Measurements from ENCODE around the gene FAM13A. TPM values are rescaled to one million over a fixed set of nuclear protein-coding genes. Genes with fewer than 3 reads are reported as not detected.

FAM13A gene
- total RNA-seq, 2 experiments from 2014 or later, result 1.4 to 1.6 TPM

GRCh38 chr4:88993246-88993645 lies 63.7 kb downstream of the FAM13A start:
- no peak for DNase-seq
- Mint-ChIP-seq H3K4me3 (no peak overlapping the region), H3K27me3 (ENCODE audit: low read depth) (no peaks in the 10 kb centered on the region), H3K27ac (no peak overlapping the region), H3K9me3 (no peaks in the 10 kb centered on the region), H3K4me1 (ENCODE audit: low read depth) (no peaks in the 10 kb centered on the region), H3K36me3 (ENCODE audit: low read depth) (no peaks in the 10 kb centered on the region)
- intact Hi-C loops (cut with micrococcal nuclease), result no loop called here
- CTCF ChIA-PET, result no interaction called here

GRCh38 chr4:88991746-88992145 lies 65.2 kb downstream of the FAM13A start:
- Mint-ChIP-seq H3K27me3 (ENCODE audit: low read depth) (no peaks in the 10 kb centered on the region), H3K4me1 (ENCODE audit: low read depth) (no peaks in the 10 kb centered on the region), H3K36me3 (ENCODE audit: low read depth) (no peaks in the 10 kb centered on the region), H3K4me3 (no peak overlapping the region), H3K27ac (no peak overlapping the region), H3K9me3 (peaks cover 2% of the 10 kb centered on the region)
- intact Hi-C loops (cut with micrococcal nuclease), result no loop called here
- DNase-seq, result no peak
- CTCF ChIA-PET, result no interaction called here

- Mint-ChIP-seq H3K27ac (no peak overlapping the region), H3K4me1 (ENCODE audit: low read depth) (no peaks in the 10 kb centered on the region), H3K36me3 (ENCODE audit: low read depth) (no peaks in the 10 kb centered on the region), H3K9me3 (peaks cover 2% of the 10 kb centered on the region), H3K27me3 (ENCODE audit: low read depth) (no peaks in the 10 kb centered on the region), H3K4me3 (no peak overlapping the region)
- intact Hi-C loops (cut with micrococcal nuclease), result no loop called here
- no peak for DNase-seq
- CTCF ChIA-PET, result interaction anchor here (0.5 kb wide), 1 partner anchor 461 kb away, joined by 4 read pairs; no protein-coding TSS in a partner anchor
Measured at GRCh38 chr4:88989990-88990389, 67.0 kb downstream of the FAM13A start.

GRCh38 chr4:88985088-88985773 lies 71.8 kb downstream of the FAM13A start:
- no peaks in the 10 kb centered on the region for H3K4me1 Mint-ChIP-seq (ENCODE audit: low read depth)
- no peaks in the 10 kb centered on the region for H3K27me3 Mint-ChIP-seq (ENCODE audit: low read depth)
- DNase-seq, result no peak
- no peak overlapping the region for H3K4me3 Mint-ChIP-seq
- intact Hi-C loops (cut with micrococcal nuclease), result no loop called here
- CTCF ChIA-PET, result no interaction called here
- H3K27ac Mint-ChIP-seq, result no peak overlapping the region
- H3K36me3 Mint-ChIP-seq (ENCODE audit: low read depth), result no peaks in the 10 kb centered on the region
- H3K9me3 Mint-ChIP-seq, result peaks cover 2% of the 10 kb centered on the region

GRCh38 chr4:88982757-88983156 lies 74.2 kb downstream of the FAM13A start:
- Mint-ChIP-seq H3K36me3 (ENCODE audit: low read depth) (no peaks in the 10 kb centered on the region), H3K4me1 (ENCODE audit: low read depth) (no peaks in the 10 kb centered on the region), H3K27ac (no peak overlapping the region), H3K4me3 (no peak overlapping the region), H3K9me3 (peaks cover 2% of the 10 kb centered on the region), H3K27me3 (ENCODE audit: low read depth) (no peaks in the 10 kb centered on the region)
- no peak for DNase-seq
- CTCF ChIA-PET, result interaction anchor here (1.6 kb wide), 1 partner anchor 164 kb away, joined by 3 read pairs; no protein-coding TSS in a partner anchor
- intact Hi-C loops (cut with micrococcal nuclease), result no loop called here

- H3K4me3 Mint-ChIP-seq, result no peak overlapping the region
- intact Hi-C loops (cut with micrococcal nuclease), result no loop called here
- no peak for DNase-seq
- no peaks in the 10 kb centered on the region for H3K27me3 Mint-ChIP-seq (ENCODE audit: low read depth)
- CTCF ChIA-PET, result interaction anchor here (0.6 to 1.6 kb wide), 2 partner anchors 52 to 163 kb away, joined by 3 to 7 read pairs; no protein-coding TSS in a partner anchor
- no peaks in the 10 kb centered on the region for H3K4me1 Mint-ChIP-seq (ENCODE audit: low read depth)
- no peaks in the 10 kb centered on the region for H3K9me3 Mint-ChIP-seq
- no peak overlapping the region for H3K27ac Mint-ChIP-seq
- no peaks in the 10 kb centered on the region for H3K36me3 Mint-ChIP-seq (ENCODE audit: low read depth)
Measured at GRCh38 chr4:88981993-88982392, 75.0 kb downstream of the FAM13A start.

- Mint-ChIP-seq H3K9me3 (no peaks in the 10 kb centered on the region), H3K4me3 (no peak overlapping the region), H3K36me3 (ENCODE audit: low read depth) (no peaks in the 10 kb centered on the region), H3K27ac (no peak overlapping the region), H3K27me3 (ENCODE audit: low read depth) (no peaks in the 10 kb centered on the region), H3K4me1 (ENCODE audit: low read depth) (no peaks in the 10 kb centered on the region)
- no peak for DNase-seq
- intact Hi-C loops (cut with micrococcal nuclease), result no loop called here
- CTCF ChIA-PET, result interaction anchor here (0.6 to 1.6 kb wide), 2 partner anchors 52 to 163 kb away, joined by 3 to 7 read pairs; no protein-coding TSS in a partner anchor
Measured at GRCh38 chr4:88981556-88981955, 75.4 kb downstream of the FAM13A start.

GRCh38 chr4:88979276-88979675 lies 77.7 kb downstream of the FAM13A start:
- no peak for DNase-seq
- Mint-ChIP-seq H3K27me3 (ENCODE audit: low read depth) (no peaks in the 10 kb centered on the region), H3K4me3 (no peak overlapping the region), H3K4me1 (ENCODE audit: low read depth) (no peaks in the 10 kb centered on the region), H3K9me3 (peaks cover 2% of the 10 kb centered on the region), H3K27ac (no peak overlapping the region), H3K36me3 (ENCODE audit: low read depth) (no peaks in the 10 kb centered on the region)
- intact Hi-C loops (cut with micrococcal nuclease), result no loop called here
- CTCF ChIA-PET, result interaction anchor here (0.7 kb wide), 1 partner anchor 990 kb away, joined by 3 read pairs; no protein-coding TSS in a partner anchor

- intact Hi-C loops (cut with micrococcal nuclease), result no loop called here
- no peaks in the 10 kb centered on the region for H3K27me3 Mint-ChIP-seq (ENCODE audit: low read depth)
- peaks cover 3% of the 10 kb centered on the region for H3K36me3 Mint-ChIP-seq (ENCODE audit: low read depth)
- CTCF ChIA-PET, result no interaction called here
- H3K27ac Mint-ChIP-seq, result no peak overlapping the region
- H3K9me3 Mint-ChIP-seq, result peaks cover 11% of the 10 kb centered on the region
- no peak overlapping the region for H3K4me3 Mint-ChIP-seq
- DNase-seq, result no peak
- H3K4me1 Mint-ChIP-seq (ENCODE audit: low read depth), result no peaks in the 10 kb centered on the region
Measured at GRCh38 chr4:88976775-88977035, 80.3 kb downstream of the FAM13A start.

GRCh38 chr4:88975958-88976774 lies 80.8 kb downstream of the FAM13A start:
- DNase-seq, result no peak
- Mint-ChIP-seq H3K27ac (no peak overlapping the region), H3K27me3 (ENCODE audit: low read depth) (no peaks in the 10 kb centered on the region), H3K4me1 (ENCODE audit: low read depth) (no peaks in the 10 kb centered on the region), H3K9me3 (peaks cover 11% of the 10 kb centered on the region), H3K4me3 (no peak overlapping the region), H3K36me3 (ENCODE audit: low read depth) (peaks cover 3% of the 10 kb centered on the region)
- intact Hi-C loops (cut with micrococcal nuclease), result no loop called here
- CTCF ChIA-PET, result no interaction called here

GRCh38 chr4:88971536-88971935 lies 85.4 kb downstream of the FAM13A start:
- CTCF ChIA-PET, result no interaction called here
- Mint-ChIP-seq H3K9me3 (peaks cover 11% of the 10 kb centered on the region), H3K27me3 (ENCODE audit: low read depth) (no peaks in the 10 kb centered on the region), H3K27ac (no peak overlapping the region), H3K4me1 (ENCODE audit: low read depth) (no peaks in the 10 kb centered on the region), H3K4me3 (no peak overlapping the region), H3K36me3 (ENCODE audit: low read depth) (peaks cover 3% of the 10 kb centered on the region)
- DNase-seq, result no peak
- intact Hi-C loops (cut with micrococcal nuclease), result no loop called here

- no peak for DNase-seq
- no peak overlapping the region for H3K4me3 Mint-ChIP-seq
Measured at GRCh38 chr4:88969746-88970145, 87.2 kb downstream of the FAM13A start.

GRCh38 chr4:88969271-88969670 lies 87.7 kb downstream of the FAM13A start:
- H3K9me3 Mint-ChIP-seq, result peaks cover 10% of the 10 kb centered on the region
- intact Hi-C loops (cut with micrococcal nuclease), result no loop called here
- peaks cover 3% of the 10 kb centered on the region for H3K36me3 Mint-ChIP-seq (ENCODE audit: low read depth)
- CTCF ChIA-PET, result no interaction called here
- no peak for DNase-seq
- H3K4me1 Mint-ChIP-seq (ENCODE audit: low read depth), result peaks cover 2% of the 10 kb centered on the region
- H3K27ac Mint-ChIP-seq, result no peak overlapping the region
- no peaks in the 10 kb centered on the region for H3K27me3 Mint-ChIP-seq (ENCODE audit: low read depth)
- H3K4me3 Mint-ChIP-seq, result no peak overlapping the region

More at GRCh38 chr4:88969746-88970145, 87.2 kb downstream of the FAM13A start:
- Mint-ChIP-seq H3K9me3 (peaks cover 11% of the 10 kb centered on the region), H3K36me3 (ENCODE audit: low read depth) (peaks cover 3% of the 10 kb centered on the region), H3K27me3 (ENCODE audit: low read depth) (no peaks in the 10 kb centered on the region), H3K4me1 (ENCODE audit: low read depth) (no peaks in the 10 kb centered on the region), H3K27ac (no peak overlapping the region)
- CTCF ChIA-PET, result no interaction called here
- intact Hi-C loops (cut with micrococcal nuclease), result no loop called here
